CD4-positive, alpha-beta T cell treated with Interleukin-4 for 1 hour (primary cell): ENCODE data around the gene SLC44A3.

Experiments
- DNase-seq, 2 donors: peaks; one replicate each; pipeline ENCODE4 v3.0.0-alpha.2; 2020 to 2022

The SLC44A3 gene

DNA sequence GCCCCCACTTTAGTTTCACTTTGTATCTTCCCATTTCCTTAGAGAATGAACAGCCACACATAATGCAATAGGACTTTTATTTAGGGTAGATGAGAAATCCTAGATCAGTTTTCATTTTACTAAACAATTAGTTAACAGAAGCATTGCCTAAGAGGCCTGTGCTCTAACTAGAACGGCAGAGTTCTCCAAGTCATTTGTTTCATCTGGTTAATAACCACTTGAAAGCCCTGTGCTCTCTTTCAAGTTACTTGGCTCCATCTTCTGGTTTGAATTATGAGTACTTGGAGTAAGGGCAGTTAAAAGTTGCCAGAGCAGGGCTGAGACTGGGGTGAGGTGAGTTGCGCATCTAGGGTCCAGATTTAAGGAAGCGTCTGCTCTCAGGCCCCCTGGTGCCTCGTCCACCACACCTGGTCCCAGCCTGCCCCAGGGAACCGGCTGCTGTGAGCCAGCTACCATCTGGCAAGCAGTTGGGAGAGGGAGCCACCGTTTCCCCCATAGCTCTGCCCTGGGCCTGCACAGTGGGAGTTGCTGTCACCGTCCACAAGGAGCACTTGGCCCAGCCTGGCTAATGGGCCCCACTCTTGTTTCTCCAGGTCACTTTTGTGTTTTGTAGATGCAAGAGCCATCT lies 18.1 kb upstream of the SLC44A3 start:
- DNase-seq, result peak in 1 of 2 donors; percentile 10

DNA sequence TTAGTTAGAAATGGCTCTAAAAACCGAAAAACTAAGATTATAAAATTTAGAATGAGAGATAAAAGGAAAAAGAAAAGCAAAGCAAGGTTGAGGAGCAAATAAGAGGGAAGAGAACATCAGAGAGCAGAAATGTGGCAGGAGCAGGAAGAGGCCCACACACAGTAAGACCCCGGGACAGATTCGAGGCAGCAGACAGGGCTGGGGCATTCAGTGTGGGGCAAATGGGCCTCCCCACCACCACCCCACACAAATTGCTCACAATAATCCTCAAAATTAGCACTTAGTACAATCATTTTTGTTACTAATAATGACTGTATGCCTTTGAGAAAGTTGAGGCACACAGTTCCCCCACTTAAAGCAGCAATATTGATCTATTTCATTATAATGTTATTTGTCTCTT lies 17.1 kb upstream of the SLC44A3 start:
- no peak for DNase-seq

DNA sequence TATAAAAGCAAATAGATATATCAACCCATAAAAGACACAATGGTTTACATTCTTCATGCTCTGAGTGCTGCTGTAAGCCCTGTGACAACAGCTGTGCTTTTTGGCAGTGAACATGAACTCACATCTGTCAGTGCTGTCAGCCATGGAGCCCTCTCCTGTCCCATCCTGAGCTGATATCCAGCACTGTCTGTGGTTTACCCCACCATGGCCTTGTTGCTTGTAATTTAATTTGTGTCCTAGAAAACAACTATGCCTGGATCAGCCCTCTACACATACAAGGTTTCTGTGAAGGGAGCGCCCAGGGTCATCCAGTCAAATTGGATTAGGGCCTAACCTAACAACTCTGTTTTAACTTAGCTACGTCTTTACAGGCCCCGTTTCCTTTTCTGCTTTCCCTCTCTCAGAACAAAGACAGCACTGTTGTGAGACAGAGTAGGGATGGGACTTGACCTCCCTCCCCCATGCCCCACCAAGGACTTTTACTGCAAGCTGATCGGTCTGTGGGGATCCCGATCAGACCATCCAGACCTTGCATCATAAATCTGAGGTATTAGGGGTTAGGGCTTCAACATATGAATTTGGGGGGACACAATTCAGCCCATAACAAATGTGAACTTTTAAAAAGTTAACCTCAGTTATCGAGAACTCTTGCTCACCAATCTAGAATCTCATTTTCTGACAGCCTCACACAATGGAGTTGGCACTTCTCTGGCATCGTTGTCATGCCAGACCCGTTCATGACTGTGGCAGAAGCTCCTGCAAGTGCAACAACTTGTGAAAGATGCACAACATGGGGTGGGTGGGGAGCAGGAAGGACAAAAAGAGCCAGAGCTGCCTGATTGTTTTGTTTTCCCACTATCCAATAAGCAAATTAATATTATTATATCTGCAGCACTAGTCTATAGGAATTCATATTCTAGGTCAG lies 16.4 kb upstream of the SLC44A3 start:
- no peak for DNase-seq

DNA sequence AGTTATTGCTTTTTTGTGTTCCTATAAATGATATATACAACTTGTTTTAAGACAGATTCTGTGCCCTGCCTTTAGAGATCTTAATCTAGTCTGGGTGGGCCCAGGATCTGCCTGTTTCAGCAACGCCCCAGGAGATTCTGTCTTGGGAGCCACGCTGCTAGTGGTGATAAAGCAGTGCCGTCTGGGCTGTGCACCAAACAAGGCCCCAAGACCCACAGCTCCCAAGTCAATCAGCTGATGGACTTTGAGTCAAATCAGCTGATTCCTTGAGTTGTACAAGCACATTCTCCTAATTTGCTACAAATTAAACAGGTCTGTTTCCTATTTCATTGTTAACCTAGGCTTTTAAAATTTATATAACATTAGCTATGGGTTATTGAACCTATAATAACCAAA lies 15.7 kb upstream of the SLC44A3 start:
- no peak for DNase-seq

DNA sequence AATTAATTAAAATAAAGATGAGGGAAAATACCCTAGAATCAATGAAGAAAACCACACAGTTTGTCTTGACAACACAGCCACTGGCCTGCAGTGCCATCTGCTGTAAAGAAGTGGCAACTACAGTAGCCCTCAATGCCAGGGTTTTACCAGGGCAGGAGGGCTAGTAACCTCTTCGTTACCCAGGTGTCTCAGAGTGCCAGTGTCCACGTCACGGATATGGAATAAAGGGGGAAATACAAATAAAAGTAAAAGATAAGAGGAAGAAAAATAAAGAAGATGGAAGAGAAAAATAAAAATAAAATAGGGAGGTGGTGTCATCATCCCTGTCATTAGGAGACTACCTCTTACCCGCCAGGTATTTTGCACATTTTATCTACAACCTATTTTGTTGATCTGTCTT lies 14.2 kb upstream of the SLC44A3 start:
- peak; percentile 53 to 59 for DNase-seq

DNA sequence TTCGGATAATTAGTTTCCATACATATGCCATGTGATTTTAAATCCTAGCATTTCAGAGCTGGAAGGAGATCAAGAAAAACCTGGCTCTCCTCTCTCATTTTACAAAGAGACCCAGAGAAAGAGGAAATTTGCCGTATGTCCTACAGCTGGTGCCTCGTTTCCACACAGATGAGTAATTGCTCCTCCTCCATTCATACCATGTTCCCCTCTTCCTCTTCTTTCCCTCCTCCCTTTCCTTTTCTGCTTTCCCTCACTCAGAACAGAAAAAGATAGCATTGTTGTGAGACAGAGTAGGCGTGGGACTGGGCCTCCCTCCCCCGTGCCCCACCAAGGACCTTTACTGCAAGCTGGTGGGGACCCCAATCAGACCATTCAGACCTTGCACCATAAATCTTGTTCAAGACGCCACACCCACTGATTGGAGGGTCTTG lies 13.7 kb upstream of the SLC44A3 start:
- DNase-seq, result no peak

DNA sequence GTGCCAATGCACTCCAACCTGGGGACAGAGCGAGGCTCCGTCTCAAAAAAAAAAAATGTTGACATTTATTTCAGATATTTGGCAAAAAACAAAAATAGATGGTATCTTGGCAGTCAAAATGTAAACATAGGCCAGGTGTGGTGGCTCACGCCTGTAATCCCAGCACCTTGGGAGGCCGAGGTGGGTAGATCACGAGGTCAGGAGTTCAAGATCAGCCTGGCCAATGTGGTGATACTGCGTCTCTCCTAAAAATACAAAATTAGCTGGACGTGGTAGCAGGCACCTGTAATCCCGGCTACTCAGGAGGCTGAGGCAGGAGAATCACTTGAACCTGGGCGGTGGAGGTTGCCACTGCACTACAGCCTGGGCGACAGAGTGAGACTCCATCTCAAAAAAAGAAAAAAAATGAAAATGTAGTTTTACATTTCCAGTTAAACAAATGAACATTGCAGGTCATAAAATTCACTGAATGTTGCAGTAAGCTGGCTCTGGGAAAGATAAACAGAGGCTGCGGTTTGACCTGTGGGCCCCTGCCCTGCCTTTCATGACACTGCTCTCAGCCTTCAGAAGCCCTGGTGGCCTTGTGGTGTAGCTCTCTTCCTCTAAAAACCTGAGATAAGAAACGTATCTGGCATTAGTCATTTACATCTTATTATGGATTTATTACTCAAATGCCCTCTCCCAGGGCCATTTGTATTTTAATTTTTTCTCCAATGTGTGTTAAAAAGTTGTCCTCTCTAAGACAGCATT lies 12.2 kb upstream of the SLC44A3 start:
- DNase-seq, result no peak

DNA sequence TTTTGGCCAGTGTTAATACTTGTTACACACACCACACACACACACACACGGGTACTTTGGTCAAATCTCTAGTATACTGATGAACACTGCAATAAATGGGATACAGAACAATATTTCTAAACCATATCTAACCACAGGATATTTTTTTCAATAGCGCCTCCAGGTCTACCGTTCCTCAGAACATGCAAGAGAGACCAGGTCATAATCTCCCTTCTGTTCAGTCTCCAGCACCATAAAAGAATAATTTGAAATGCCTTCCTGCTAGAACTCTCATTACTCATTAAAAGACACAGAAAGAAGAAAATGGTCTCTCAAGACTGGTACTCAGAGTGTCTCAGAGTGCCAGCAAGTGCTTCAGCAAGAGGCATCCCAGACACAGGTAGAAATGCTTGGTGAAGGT lies 11.5 kb upstream of the SLC44A3 start:
- no peak for DNase-seq

DNA sequence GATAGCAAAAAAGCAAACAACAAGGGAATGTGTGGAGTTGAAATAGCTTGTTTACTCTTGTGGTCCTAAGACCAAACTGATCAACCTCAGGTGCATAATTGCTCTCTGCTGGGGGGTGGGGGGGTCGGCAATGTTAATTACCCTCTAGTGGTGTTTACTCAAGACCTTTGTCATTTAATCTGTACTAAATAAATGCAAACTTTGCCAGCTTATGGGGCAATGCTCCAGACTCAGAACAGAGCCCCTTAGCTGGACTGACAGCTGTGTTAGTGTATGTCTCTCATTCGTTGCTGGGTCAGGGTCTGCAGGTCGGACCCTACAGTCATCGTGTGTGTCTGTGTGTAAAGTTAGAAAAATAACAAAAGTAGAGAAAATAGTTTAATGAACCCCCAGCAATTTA lies 7.2 kb upstream of the SLC44A3 start:
- DNase-seq, result no peak

DNA sequence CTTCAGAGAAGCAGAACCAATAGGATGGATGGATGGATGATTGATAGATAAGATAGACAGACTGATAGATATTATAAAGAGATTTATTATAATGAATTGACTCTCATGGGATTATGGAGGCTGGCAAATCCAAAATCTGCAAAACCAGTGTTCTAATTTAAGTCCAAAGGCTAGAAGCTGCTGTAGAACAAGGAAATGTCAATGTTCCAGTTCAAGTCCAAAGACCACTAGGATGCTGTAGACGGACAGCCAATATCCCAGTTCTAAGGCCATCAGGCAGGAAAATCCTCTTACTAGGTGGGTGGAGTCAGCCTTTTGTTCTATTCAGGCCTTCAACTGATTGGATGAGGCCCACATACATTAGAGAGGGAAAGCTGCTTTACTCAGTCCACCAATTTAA lies 4.1 kb upstream of the SLC44A3 start:
- no peak for DNase-seq

DNA sequence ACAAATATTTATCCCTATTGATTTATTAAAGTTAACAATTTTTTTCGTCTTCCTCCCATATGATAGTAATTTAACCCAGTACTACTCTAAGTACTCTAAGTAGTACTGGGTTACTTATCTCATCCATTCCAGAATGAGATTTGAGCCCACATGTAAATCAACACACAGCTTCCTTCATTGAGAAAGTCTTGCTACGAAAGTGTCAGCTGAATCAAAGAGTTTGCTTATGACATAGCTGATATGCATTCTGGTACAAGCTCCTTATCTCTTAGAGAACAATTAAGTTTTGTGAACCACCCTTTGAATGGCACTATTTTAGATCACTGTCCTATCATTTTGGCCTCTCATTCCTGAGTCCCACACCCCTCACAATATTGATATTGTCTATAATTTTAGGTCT lies 2.4 kb upstream of the SLC44A3 start:
- no peak for DNase-seq

DNA sequence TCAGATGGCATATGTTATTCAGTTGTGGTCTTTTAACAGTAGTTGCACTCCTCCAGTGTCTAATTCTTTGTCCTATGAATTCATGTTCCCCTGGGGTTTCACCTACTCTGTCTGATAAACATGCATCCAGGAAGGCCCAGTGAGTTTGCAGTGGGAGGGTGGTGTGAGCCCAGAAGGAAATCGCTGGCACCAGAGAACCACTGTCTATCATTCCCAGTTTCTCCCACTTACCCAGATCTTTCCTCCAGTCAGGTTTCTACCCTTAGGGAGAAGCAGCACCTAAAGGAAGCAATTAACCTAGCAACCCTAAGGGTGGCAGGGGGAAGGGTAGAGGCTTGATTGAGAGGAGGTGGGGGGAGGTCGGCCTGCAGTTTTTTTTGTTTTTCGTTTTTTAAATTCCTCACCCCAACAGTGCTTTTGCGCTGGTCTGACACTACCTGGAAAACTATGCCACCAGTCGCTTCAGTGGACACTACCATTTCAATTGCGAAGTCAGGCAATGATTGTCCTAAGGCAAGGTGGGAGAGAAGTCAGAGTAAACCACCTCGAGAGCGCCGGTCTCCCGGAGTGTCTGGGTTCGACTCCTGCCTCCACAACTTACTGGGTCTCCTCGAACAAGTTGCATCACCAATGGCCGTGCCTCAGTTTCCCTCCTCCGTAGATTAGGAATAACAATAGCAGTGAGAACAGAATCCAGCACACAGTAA lies 766 bp upstream of the SLC44A3 start:
- DNase-seq, result no peak

DNA sequence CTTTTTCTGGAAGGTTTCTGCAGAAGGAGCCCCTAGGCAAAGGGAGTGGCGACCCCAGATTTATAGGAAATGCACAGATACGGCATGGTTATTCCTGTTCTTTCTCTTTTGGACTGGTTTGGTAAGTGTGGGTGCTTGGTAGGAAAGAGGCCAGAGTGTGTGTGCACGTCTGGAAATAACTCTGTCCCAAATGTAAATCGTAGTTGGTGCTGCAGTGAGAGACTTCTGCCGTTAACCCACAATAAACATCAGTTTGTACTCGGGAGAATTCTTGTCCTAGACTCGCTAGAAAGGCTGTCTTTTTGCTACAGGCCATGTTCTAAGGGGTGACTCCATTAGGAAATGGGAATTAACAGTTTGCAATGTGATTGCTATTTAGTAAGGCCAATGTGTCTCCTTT lies 779 bp downstream of the SLC44A3 start:
- DNase-seq, result no peak

DNA sequence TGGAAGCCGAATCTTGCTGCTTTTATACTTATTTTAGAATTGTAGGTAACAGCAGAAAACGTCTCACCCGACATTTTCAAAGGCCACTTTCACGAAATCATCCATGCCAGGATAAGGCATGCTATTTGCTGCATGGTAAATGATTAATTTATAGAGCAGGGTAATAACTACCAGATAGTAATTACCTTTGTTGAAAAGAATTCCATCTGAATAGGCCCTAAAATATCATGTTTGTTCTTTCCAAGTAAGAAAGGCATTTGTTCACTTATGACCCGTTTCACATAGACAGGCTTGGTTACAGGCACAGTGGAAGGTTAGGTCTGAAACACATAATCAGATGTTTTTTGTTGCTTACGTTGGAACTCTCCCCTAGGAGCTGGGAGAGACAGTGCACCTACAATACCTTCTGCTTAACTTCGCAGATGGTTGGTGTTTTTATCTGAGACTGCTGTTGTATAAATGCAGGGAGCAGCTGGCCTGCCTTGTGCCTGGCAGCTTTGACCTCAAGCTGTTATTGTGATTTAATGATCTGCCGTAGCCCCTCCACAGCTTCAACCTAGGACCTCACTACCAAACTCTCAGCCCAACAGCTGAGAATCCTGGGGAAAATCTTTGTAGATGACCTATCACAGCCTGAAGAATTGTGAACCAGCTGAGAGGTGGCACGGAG lies 1.6 kb downstream of the SLC44A3 start:
- DNase-seq, result no peak

DNA sequence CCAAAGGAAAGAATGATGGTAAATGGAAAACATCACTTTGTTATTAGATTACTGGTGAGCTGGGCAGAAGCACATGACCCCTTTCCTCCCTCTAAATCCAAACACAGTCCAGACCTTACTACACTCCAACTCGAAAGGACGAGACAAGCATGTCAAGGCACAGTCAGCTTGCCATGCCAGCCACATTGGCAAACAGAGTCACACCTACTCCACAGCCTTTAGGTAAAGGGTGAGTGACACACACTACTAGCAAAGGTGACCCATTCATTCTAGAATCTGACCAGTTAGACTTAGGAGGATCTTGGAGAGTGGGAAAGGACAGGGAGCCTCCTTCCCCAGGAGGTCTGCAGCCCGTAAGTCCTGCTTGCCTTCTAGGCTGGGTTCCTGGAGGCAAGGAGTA lies 3.0 kb downstream of the SLC44A3 start:
- no peak for DNase-seq

DNA sequence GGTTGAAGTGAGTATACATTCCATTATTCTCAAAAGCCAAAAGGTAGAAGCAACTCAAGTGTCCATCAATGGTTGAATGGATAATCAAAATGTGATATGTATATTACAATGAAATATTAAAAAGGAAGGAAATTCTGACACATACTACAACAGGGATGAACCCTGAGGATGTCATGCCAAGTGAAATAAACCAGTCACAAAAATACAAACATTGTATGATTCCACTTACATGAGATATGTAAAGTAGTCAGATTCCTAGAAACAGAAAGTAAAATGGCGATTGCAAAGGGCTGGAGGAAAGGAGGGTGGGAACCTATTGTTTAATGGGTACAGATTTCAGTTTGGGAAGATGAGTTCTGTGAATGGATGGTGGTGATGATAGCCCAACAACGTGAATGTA lies 5.8 kb downstream of the SLC44A3 start:
- DNase-seq, result no peak

DNA sequence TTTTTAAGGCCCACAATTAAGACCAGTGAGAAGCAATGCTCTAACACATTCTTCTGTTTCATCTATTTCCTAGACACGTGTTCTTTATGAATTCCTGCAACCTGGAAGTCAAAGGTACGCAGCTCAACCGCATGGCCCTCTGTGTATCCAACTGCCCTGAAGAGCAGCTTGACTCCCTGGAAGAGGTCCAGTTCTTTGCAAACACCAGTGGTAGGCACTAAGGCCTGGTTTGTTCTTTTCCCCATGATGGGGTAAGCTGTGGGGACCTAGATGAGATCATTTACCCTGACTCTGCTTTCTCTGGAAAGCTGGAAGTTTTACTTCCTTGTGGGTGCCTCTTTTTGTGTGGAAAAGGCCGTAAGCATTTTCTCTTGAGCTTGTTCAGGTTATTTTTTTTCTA lies 7.3 kb downstream of the SLC44A3 start:
- DNase-seq, result no peak

DNA sequence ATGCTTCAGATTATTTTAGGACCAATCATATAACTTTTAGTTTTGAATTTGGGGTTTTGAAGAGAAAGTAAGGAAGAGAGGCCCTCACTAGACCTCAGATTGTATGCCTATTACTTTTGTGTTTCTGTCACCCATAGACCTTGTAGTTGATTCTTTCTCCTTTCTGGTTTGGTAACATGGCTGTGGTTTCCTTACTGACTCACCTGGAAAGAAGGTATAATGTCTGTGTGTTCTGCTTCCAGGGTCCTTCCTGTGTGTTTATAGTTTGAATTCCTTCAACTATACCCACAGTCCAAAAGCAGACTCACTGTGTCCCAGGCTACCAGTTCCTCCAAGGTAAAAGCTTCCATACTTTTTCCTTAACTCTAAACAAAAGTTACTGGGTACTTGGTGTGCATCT lies 8.1 kb downstream of the SLC44A3 start:
- DNase-seq, result no peak

DNA sequence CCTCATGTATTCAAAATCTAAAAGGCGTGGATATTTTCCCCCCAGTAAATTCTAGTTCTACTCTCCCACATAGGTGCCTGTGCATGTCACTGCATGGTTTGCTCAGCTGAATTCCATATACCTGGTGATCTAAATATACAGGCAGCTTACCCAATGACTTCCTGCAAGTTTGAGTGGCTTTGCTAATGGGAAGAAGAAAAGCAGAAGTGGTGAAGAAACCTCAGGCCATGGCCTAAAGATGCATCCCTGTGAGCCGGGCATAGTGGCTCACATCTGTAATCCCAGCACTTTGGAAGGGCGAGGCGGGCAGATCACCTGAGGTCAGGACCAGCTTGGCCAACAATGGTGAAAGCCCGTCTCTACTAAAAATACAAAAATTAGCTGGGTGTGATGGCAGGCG lies 11.5 kb downstream of the SLC44A3 start:
- no peak for DNase-seq

DNA sequence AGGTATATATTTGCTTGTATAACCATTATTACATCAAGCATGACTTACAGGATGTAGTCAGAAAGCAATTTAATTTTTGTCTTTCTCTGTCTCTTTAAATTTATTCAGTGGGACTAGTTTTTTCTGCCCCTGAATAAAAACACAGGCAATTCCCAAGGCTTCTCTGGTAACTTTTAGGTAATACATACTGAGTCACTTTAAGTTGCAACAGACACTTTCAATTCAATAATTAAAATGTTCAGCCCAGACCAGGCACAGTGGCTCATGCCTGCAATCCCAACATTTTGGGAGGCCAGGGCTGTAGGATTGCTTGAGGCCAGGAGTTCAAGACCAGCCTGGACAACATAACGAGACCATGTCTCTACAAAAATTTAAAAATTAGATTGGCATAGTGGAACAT lies 12.3 kb downstream of the SLC44A3 start:
- DNase-seq, result no peak

DNA sequence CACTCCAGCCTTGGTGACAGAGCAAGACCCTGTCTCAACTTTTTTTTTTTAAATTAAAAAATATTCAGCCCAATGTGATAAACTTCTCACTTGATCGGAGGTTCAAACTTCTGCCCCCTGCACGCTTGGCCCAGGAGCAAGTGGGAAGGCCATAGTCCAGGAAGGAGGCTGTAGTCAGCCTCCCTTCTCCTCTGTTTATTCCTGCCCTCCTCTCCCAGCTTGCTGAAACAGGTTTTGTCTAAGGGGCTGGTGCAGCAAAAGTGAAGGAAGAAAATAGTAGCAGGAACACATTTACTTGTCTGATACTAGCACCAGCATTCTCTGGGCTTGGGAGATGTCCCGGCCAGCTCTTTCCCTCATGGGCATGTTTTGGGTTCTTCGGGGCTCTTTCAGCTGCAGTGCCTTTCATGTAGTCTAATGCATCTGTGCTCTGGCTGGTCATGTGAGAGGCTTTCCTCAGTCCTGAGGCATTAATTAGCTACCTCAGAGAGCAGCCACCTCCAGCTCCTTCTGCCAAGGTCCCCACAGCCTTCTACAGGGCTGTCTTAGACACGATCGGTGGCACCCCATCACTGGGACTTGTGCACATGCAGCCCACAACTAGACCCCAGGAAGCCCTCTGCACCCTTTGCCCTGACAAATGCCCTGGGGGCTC lies 12.9 kb downstream of the SLC44A3 start:
- DNase-seq, result no peak

DNA sequence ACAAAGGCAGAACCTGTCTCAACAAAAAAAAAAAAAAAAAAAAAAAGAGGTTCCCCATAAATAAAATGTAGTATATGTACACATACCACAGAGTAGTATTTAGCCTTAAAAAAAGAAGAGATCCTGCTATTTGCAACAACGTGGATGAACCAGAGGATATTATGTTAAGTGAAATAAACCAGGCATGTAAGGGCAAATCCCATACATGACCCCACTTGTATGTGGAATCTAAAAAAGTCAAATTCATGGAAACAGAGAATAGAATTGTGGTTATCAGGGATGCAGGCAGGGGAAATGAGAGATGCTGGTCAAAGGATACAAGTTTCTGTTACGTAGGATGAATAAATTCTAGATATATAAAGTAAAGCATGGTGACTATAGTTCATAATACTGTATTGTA lies 16.7 kb downstream of the SLC44A3 start:
- no peak for DNase-seq
